ENCODE data around the gene PLCB4.

The PLCB4 gene

DNA sequence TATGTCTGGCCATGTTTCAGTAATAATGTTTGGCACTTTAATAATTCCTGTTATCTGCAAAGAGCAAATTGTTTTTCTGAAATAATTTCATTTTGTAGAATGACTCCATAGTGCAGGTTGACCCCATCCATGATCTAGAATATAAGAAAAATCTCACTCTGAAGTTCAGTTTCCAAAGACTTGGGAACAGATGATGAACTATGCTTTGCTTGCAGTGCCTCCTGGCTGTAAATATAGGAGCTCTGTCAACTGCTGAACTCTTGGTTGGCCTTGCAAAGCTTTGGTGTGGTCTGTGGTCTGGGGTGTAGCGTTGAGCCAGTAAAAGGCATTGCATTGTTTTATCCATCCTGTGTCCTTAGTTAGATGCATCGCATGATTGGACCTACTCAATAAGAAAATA, 104.0 kb downstream of the PLCB4 start:
- Histone ChIP-seq H3K27ac (ENCODE audit: low read depth, low read length) (no peak overlapping the region), H3K27me3 (ENCODE audit: control insufficient read depth, insufficient read depth, low read length) (no peaks in the 10 kb centered on the region), H3K9me3 (ENCODE audit: control insufficient read depth, insufficient read depth, low read length) (no peaks in the 10 kb centered on the region), H3K36me3 (ENCODE audit: control insufficient read depth, insufficient read depth, low read length) (no peaks in the 10 kb centered on the region), H3K4me1 (ENCODE audit: control insufficient read depth, insufficient read depth, low read length) (no peaks in the 10 kb centered on the region), H3K4me3 (ENCODE audit: low read depth, low read length) (no peak overlapping the region), H3K9ac (ENCODE audit: low read depth, low read length) (no peak overlapping the region)

DNA sequence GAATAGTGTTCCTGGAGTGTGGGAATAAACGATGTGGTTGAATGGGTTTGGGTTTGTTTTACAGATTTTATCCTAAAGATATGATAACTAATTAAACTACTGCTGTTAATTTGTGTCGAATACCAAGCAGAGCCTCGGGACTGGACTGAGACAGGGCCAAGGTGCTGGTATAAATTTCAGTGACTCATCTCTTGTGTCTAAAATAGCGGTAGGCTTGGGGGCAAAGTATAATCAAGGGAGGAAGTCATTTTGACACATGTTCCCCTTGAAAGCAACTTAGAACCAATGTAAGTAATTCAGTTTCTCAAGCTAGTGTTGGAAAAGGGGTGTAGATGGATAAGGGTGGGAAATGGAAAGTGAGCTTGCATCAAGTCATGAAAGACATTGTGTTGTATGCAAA, 108.4 kb downstream of the PLCB4 start:
- no peak overlapping the region for H3K27ac ChIP-seq (ENCODE audit: low read depth, low read length)
- H3K27me3 ChIP-seq (ENCODE audit: control insufficient read depth, insufficient read depth, low read length) = no peaks in the 10 kb centered on the region
- no peak overlapping the region for H3K9ac ChIP-seq (ENCODE audit: low read depth, low read length)
- no peak overlapping the region for H3K4me3 ChIP-seq (ENCODE audit: low read depth, low read length)
- peaks cover 25% of the 10 kb centered on the region for H3K4me1 ChIP-seq (ENCODE audit: control insufficient read depth, insufficient read depth, low read length)
- H3K36me3 ChIP-seq (ENCODE audit: control insufficient read depth, insufficient read depth, low read length) = no peaks in the 10 kb centered on the region
- no peaks in the 10 kb centered on the region for H3K9me3 ChIP-seq (ENCODE audit: control insufficient read depth, insufficient read depth, low read length)

DNA sequence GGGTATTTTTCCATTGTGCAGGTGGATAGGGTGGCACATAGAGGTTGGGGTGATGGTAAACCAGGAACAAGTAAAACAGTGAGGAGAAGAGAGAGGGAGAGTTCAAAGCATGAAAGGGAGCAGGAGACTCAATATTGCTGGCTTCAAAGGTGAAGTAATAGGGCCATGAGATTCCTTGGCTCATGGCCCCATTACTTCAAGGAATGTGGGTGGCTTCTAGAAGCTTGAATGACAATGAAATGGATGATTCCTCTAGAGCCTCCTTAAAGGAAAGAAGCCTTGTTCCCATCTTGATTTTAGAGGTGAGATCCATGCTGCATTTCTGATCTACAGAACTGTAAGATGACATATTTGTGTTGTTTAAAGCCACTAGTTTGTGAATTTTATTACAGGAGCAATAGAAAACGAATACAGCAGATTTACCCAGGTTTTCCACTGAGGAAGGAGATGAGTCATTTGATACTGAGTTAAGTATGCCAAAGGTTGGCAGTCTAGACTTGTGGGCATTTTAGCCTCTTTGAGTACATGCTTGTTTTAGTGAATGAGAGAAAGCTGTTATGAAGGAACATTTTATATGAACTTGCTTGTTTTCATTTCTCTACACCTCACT, 110.4 kb downstream of the PLCB4 start:
- Histone ChIP-seq H3K27me3 (ENCODE audit: control insufficient read depth, insufficient read depth, low read length) (no peaks in the 10 kb centered on the region), H3K36me3 (ENCODE audit: control insufficient read depth, insufficient read depth, low read length) (no peaks in the 10 kb centered on the region), H3K4me1 (ENCODE audit: control insufficient read depth, insufficient read depth, low read length) (peaks cover 25% of the 10 kb centered on the region), H3K9me3 (ENCODE audit: control insufficient read depth, insufficient read depth, low read length) (no peaks in the 10 kb centered on the region), H3K27ac (ENCODE audit: low read depth, low read length) (peak overlapping the region; percentile 74), H3K4me3 (ENCODE audit: low read depth, low read length) (no peak overlapping the region), H3K9ac (ENCODE audit: low read depth, low read length) (peak overlapping the region; percentile 36; the same call in 1 of the 2 replicates)

DNA sequence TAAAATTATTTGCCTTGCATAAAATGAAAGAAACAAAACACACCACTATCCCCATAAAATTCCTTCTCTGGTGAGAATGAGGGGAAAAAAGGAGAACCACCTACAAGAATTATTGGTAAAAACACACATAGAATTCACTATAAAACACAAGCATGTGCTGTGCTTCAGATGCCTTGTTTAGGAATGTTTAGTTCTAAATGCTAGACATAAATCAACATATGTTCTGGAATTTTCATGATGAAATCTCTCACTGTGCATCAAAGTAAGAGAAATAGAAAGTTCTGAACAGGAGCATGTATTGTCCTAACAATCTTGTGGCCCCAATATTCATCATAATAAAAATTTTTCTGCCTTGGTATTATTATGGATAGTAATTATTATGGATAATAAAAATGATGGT, 111.0 kb downstream of the PLCB4 start:
- H3K9me3 ChIP-seq (ENCODE audit: control insufficient read depth, insufficient read depth, low read length) = no peaks in the 10 kb centered on the region
- no peak overlapping the region for H3K4me3 ChIP-seq (ENCODE audit: low read depth, low read length)
- H3K4me1 ChIP-seq (ENCODE audit: control insufficient read depth, insufficient read depth, low read length) = peaks cover 25% of the 10 kb centered on the region
- H3K27me3 ChIP-seq (ENCODE audit: control insufficient read depth, insufficient read depth, low read length) = no peaks in the 10 kb centered on the region
- peak overlapping the region; percentile 74 for H3K27ac ChIP-seq (ENCODE audit: low read depth, low read length)
- peak overlapping the region; percentile 36; the same call in 1 of the 2 replicates for H3K9ac ChIP-seq (ENCODE audit: low read depth, low read length)
- H3K36me3 ChIP-seq (ENCODE audit: control insufficient read depth, insufficient read depth, low read length) = no peaks in the 10 kb centered on the region

DNA sequence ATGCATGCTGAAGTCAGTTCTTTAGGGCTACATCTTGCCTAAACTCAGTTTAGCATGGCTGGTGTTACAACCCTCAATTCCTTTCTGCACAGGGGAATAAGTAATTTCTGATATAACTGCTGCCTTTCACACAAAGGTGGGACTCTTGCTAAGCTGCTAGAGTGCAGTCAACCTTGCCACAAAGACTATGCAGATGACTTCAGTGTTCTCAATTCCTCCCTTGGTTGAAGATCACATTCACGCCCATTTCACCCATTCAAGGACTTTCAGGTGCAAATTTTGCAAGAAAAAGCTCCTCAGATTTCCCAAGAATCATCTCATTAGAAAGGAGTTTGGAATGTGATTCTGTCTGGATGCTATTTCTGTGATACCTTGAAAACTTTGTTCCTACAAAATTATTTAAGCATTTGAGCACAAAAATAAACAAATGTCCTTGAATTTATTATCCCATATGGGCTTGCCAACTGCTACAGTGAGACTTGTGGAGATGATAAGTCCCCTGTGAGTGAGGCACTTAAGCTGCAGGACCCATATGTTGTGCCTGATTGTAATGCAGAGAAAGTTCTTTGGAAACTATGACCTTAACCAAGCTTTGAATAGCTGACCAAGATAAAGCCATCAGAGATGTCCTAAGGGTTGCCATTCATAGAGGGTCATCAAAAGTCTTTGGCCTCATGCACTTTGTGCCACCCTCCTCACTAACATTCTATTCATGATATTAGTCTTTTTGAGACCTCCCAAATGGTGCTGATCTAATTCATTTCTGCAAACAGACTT, 111.8 kb downstream of the PLCB4 start:
- Histone ChIP-seq H3K27ac (ENCODE audit: low read depth, low read length) (peak overlapping the region; percentile 74), H3K27me3 (ENCODE audit: control insufficient read depth, insufficient read depth, low read length) (no peaks in the 10 kb centered on the region), H3K4me3 (ENCODE audit: low read depth, low read length) (peak overlapping the region; percentile 20; the same call in 1 of the 2 replicates), H3K9me3 (ENCODE audit: control insufficient read depth, insufficient read depth, low read length) (no peaks in the 10 kb centered on the region), H3K4me1 (ENCODE audit: control insufficient read depth, insufficient read depth, low read length) (peaks cover 27% of the 10 kb centered on the region), H3K36me3 (ENCODE audit: control insufficient read depth, insufficient read depth, low read length) (no peaks in the 10 kb centered on the region), H3K9ac (ENCODE audit: low read depth, low read length) (no peak overlapping the region)

DNA sequence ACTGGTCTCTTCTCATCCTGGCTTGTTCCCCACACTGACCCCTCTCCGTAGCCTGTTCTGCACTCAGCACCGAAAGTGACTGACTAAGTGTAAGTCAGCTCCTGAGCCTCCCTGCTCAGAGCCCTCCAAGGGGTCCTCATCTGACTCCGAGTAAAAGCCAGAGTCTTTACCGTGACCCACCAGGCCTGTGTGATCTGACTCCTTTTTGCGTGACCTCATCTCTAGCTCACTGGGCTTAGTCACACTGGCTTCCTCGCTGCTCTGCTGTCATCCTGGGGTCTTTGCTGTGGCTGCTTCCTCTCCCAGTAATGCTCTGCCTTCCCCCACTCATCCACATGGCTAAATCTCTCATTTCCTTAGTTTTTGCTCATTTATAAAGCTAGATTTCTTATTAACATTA, 116.6 kb downstream of the PLCB4 start:
- Histone ChIP-seq H3K9ac (ENCODE audit: low read depth, low read length) (no peak overlapping the region), H3K27ac (ENCODE audit: low read depth, low read length) (no peak overlapping the region), H3K9me3 (ENCODE audit: control insufficient read depth, insufficient read depth, low read length) (no peaks in the 10 kb centered on the region), H3K4me1 (ENCODE audit: control insufficient read depth, insufficient read depth, low read length) (peaks cover 13% of the 10 kb centered on the region), H3K4me3 (ENCODE audit: low read depth, low read length) (no peak overlapping the region), H3K27me3 (ENCODE audit: control insufficient read depth, insufficient read depth, low read length) (no peaks in the 10 kb centered on the region), H3K36me3 (ENCODE audit: control insufficient read depth, insufficient read depth, low read length) (no peaks in the 10 kb centered on the region)

DNA sequence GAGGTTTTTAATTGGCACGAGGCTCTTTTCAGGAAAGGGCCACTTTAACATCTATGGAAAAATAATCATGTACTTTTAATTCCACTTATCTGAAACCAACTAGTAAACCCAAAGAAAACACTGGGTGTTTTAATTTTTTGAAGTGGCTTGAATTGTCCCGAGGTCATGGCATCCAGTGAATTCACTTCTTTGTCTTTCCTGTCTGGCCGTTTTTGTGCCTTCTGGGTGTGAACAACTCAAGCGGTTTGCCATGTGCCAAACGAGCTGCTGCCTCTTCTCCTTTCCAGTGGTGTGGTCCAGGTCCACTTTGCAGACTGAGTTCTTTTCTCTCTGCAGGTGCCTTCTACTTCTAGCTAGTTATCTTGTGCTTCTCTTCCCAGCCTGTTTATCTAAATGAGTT, 117.5 kb downstream of the PLCB4 start:
- H3K4me1 ChIP-seq (ENCODE audit: control insufficient read depth, insufficient read depth, low read length) = peaks cover 4% of the 10 kb centered on the region; the same call in 1 of the 2 replicates
- no peaks in the 10 kb centered on the region for H3K36me3 ChIP-seq (ENCODE audit: control insufficient read depth, insufficient read depth, low read length)
- H3K9ac ChIP-seq (ENCODE audit: low read depth, low read length) = no peak overlapping the region
- no peaks in the 10 kb centered on the region for H3K9me3 ChIP-seq (ENCODE audit: control insufficient read depth, insufficient read depth, low read length)
- H3K27ac ChIP-seq (ENCODE audit: low read depth, low read length) = no peak overlapping the region
- no peaks in the 10 kb centered on the region for H3K27me3 ChIP-seq (ENCODE audit: control insufficient read depth, insufficient read depth, low read length)
- no peak overlapping the region for H3K4me3 ChIP-seq (ENCODE audit: low read depth, low read length)

DNA sequence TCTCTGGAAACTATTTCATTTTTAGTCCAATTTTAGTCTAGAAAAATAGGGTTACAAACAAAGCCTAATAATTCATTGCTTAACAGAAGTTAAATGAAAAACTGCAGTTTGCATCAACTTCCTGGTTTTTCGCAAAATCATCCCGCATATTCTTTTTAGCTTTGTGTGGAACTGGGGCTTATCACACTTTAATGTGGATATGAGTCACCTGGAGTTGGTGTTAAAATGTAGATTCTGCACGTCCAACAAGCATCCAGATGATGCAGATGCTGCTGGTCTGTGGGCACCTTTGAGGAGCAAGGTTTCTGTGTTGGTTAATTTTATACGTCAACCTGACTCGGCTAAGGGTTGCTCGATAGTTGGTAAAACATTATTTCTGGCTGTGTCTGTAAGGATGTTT, 126.1 kb downstream of the PLCB4 start:
- Histone ChIP-seq H3K9me3 (ENCODE audit: control insufficient read depth, insufficient read depth, low read length) (no peaks in the 10 kb centered on the region), H3K27me3 (ENCODE audit: control insufficient read depth, insufficient read depth, low read length) (no peaks in the 10 kb centered on the region), H3K4me3 (ENCODE audit: low read depth, low read length) (no peak overlapping the region), H3K27ac (ENCODE audit: low read depth, low read length) (no peak overlapping the region), H3K4me1 (ENCODE audit: control insufficient read depth, insufficient read depth, low read length) (peaks cover 23% of the 10 kb centered on the region; the same call in 1 of the 2 replicates), H3K36me3 (ENCODE audit: control insufficient read depth, insufficient read depth, low read length) (no peaks in the 10 kb centered on the region), H3K9ac (ENCODE audit: low read depth, low read length) (no peak overlapping the region)

DNA sequence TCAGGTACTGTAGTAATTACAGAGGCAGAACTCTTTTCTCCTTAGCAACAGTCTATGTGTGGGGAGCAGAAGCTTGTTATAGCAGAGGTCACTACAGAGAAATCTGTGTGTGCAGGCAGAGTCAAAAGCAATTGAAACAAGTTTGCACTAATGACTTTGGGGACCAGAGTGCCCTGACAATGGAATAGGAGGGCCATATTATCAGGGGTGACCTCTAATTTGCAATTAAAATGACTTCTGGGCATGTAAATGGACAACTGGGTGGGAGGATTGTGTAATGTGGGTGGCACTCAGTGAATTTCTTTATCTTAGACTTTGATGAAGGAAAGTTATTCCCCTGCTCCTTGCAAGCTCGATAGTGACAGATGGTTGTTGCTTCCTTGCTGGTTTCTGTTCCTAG, 127.2 kb downstream of the PLCB4 start:
- Histone ChIP-seq H3K27ac (ENCODE audit: low read depth, low read length) (no peak overlapping the region), H3K9me3 (ENCODE audit: control insufficient read depth, insufficient read depth, low read length) (no peaks in the 10 kb centered on the region), H3K36me3 (ENCODE audit: control insufficient read depth, insufficient read depth, low read length) (no peaks in the 10 kb centered on the region), H3K4me1 (ENCODE audit: control insufficient read depth, insufficient read depth, low read length) (peaks cover 29% of the 10 kb centered on the region; the same call in 1 of the 2 replicates), H3K27me3 (ENCODE audit: control insufficient read depth, insufficient read depth, low read length) (no peaks in the 10 kb centered on the region), H3K4me3 (ENCODE audit: low read depth, low read length) (no peak overlapping the region), H3K9ac (ENCODE audit: low read depth, low read length) (no peak overlapping the region)

DNA sequence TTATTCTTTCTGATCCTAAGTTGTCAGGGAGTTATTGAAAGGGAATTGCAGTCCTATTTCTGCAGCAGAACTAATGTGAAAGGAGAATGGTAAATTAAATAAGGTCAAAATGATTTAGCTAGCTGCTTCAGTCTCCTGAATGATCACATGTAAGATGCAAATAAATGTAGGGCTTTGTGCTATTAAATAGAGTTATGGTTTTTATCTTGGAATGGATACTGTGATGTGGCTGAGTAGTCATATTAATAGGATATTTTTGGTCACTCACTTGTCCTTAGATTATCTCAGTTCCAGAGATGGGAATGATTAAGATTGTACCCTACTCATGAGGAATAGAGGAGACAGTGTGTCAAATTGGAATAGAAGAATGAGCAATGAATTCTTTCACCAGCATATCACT, 129.6 kb downstream of the PLCB4 start:
- H3K4me1 ChIP-seq (ENCODE audit: control insufficient read depth, insufficient read depth, low read length) = peaks cover 29% of the 10 kb centered on the region; the same call in 1 of the 2 replicates
- no peaks in the 10 kb centered on the region for H3K9me3 ChIP-seq (ENCODE audit: control insufficient read depth, insufficient read depth, low read length)
- no peak overlapping the region for H3K4me3 ChIP-seq (ENCODE audit: low read depth, low read length)
- H3K9ac ChIP-seq (ENCODE audit: low read depth, low read length) = no peak overlapping the region
- H3K27ac ChIP-seq (ENCODE audit: low read depth, low read length) = no peak overlapping the region
- H3K27me3 ChIP-seq (ENCODE audit: control insufficient read depth, insufficient read depth, low read length) = no peaks in the 10 kb centered on the region
- H3K36me3 ChIP-seq (ENCODE audit: control insufficient read depth, insufficient read depth, low read length) = no peaks in the 10 kb centered on the region

DNA sequence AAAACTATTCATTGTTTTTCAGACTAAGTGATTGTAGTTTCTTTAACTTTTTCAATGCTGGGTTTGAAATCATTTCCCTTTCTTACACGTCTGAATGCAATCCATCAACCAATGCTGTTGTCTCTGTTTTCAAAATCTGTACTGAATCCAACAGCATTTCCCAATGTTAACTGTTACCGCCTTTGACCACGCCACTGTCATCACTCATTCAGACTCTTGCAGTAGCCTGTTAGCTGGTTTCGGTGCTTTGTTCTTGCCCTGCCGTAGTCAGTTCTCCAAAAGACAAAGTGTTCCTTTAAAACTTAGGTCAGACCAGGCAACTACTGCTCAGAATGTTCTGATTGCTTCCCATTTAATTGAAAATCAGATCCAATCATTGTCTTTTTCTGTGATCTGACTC, 131.3 kb downstream of the PLCB4 start:
- Histone ChIP-seq H3K9me3 (ENCODE audit: control insufficient read depth, insufficient read depth, low read length) (no peaks in the 10 kb centered on the region), H3K27ac (ENCODE audit: low read depth, low read length) (no peak overlapping the region), H3K4me1 (ENCODE audit: control insufficient read depth, insufficient read depth, low read length) (peaks cover 26% of the 10 kb centered on the region; the same call in 1 of the 2 replicates), H3K9ac (ENCODE audit: low read depth, low read length) (no peak overlapping the region), H3K27me3 (ENCODE audit: control insufficient read depth, insufficient read depth, low read length) (no peaks in the 10 kb centered on the region), H3K4me3 (ENCODE audit: low read depth, low read length) (no peak overlapping the region), H3K36me3 (ENCODE audit: control insufficient read depth, insufficient read depth, low read length) (no peaks in the 10 kb centered on the region)

Data from HUES48 (cell line).